GM19468 (cell line): Measurements from ENCODE around the gene ULK1.
"Not testable (repeated sequence)": the region's sequence is repeated elsewhere in the genome, so short reads cannot be mapped to it uniquely, and the experiment has no call there.

Experiments used
- ATAC-seq: cut with Tn5 transposase; IDR thresholded peaks from one replicate; pipeline ENCODE4 v1.9.1; 2021; ENCODE audit warnings: mild to moderate bottlenecking, moderate library complexity, moderate number of reproducible peaks; ENCODE audit not compliant: unreplicated experiment; ENCODE audit errors: extremely low read depth

The ULK1 gene

GRCh38 chr12:131938082-131938481 lies 43.7 kb downstream of the ULK1 start:
- ATAC-seq: no peak

DNA sequence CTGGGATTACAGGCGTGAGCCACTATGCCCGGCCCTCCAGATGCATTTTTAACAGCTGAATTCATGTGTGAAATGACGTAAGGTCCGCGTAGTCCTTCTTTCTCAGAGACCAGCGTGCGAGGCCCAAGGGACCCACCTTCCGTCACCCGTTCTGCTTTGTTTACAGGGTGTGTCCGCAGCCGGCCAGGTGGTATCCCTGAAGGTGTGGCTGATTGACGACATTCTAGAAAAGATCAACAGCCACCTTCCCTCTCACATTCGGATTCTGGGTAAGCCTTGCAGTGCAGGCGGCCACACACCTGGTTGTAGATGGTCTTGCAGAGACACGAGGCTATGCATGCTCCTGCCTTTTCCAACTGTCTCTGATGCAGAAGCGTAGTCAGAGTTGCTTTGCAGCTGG lies 44.6 kb downstream of the ULK1 start:
- ATAC-seq: no peak

DNA sequence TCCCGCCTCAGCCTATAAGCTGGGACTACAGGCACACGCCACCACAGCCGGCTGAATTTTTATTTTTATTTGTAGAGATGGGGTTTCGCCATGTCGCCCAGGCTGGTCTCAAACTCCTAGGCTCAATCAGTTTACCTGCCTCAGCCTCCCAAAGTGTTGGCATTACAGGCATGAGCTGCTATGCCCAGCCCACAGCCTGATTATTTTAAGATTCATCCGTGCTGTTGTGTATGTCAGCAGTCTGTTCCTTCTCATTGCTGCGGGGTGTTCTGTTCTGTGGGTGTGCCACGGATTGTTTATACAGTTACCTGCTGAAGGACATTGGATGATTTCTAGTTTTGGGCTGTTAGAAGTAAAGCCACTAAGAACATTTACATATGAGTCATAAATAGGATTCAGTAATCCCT lies 45.7 kb downstream of the ULK1 start:
- ATAC-seq: no peak

GRCh38 chr12:131941116-131941986 lies 46.9 kb downstream of the ULK1 start:
- no peak for ATAC-seq

DNA sequence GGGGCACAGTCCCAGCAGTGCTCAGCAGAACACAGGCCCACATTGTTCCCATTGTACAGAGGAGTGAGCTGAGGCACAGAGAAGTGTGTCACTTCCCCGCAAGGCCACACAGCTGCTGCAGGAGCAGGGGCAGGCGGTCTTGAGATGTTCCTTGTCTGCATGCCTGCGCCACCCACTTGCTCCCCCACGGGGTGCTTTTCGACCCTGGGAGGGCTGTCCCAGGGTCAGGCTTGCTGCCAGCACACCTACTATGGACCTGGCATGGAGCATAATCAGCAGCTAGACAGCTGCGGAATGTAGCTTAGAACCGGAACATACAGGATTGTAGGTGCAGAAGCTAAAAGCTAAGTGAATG lies 47.5 kb downstream of the ULK1 start:
- no peak for ATAC-seq

GRCh38 chr12:131942671-131943070 lies 48.2 kb downstream of the ULK1 start:
- ATAC-seq: no peak

DNA sequence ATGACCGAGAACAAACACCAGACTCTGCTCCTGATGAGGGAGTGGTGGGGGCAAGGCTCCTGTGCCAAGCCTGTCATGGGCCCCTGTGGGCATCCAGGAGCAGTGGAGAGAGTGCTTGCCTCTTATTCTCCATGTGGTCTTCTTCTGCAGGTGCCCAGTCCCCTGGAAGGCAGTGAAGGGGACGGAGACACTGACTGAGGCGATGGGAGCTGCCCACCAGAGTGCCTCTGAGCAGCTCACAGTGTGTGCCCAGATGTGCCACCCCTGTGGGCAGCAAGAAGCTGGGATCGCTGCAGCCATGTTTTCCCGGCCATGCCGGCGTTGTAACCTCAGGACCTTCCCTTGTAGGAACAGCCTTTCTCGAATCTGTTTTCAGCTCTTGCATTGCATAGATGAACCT lies 49.0 kb downstream of the ULK1 start:
- no peak for ATAC-seq

DNA sequence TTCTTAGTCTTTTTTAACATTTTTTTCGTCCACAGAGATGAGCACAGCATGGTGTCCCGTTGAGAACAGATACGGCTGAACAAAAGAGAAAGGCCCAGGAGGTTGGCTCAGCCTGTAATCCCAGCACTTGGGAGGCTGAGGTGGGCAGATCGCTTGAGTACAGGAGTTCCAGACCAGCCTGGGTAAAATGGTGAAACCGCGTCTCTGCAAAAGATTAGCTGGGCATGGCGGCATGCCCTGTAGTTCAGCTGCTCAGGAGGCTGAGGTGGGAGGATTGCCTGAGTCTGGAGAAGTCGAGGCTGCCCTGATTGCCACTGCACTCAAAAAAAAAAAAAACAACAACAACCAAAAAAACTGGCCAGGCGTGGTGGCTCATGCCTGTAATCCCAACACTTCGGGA lies 49.5 kb downstream of the ULK1 start:
- no peak for ATAC-seq

- ATAC-seq: no peak
These were observed 50.3 kb downstream of the ULK1 start for GRCh38 chr12:131944601-131945251.

DNA sequence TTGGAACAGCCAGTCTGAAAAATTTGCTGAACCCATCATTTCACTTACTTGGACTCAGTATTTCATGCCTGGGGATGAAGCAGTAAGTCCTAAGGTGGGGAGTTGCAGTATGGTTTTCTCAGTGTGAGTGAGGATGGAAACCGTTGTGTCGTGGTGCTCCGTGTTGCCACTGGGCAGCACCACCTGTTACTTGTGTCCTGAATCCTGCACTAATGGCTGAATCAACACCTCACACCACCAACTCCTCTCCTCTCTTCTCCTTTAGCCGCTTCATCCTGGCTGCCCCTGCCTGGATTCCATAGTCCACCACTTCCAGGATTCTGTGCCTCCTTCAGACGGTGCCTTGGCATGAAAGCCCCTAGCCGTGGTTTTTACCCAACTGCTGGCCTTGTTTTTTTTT lies 52.3 kb downstream of the ULK1 start:
- ATAC-seq: no peak

DNA sequence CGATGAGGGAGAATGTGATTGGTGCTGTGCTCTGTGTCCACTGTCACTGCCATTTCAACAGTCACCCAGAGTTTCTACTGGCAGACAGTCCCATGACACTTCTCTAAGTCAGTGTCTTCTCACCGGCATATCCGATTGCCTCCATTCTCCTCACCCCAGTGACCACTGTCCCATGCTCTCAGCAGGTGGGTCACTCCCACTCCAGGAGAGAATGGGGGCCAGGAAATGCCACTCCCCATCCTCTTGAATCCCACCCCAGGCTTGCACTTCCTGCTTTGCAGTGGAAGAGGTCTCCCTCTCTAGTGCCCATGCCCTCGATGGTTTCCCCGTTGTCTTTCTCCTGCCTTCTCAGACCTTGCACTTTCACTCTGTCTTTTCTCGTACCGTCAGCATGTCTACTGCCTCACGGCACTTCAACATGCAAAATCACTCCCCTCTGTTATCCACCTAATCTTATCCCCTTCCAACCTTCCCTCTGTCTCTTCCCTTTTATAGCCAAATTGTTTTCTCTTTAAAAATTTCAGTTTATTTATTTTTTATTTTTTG lies 53.1 kb downstream of the ULK1 start:
- no peak for ATAC-seq

- no peak for ATAC-seq
These were observed 53.8 kb downstream of the ULK1 start for GRCh38 chr12:131948166-131948712.

GRCh38 chr12:131948713-131949430 lies 54.5 kb downstream of the ULK1 start:
- ATAC-seq: not testable (repeated sequence)

DNA sequence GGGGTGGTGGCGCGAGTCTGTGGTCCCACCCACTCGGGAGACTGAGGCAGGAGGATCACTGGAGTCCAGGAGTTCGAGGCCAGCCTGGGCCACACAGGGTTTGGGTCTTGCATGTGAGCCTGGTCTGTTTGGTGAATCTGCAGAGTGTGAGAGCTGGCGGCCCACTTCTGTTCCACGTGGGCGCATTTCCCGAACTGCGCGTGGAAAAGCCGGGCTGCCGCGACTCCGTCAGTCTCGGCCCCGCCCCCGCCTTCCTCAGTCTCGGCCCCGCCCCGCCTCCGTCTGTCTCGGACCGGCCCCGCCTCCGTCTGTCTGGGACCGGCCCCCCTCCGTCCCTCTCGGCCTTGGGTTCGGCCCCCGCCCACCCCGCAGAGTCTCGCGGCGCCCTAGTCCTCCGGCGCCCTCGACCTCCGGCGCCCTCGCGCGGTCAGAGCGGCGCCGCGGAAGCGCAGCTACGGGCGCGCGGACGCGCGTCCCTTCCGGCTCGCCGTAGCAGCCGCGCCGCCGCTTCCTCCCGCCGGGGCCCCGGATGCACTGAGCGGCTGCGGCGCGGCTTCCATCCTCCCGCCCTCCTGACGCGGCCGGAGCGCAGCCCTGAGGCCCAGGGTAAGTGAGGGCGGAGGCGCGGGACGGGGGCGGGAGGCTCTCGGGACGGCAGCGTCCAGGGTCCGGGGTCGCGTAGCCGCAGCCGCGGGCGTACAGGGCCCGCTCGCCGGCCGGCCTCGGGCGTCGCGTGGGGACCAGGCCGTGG lies 55.2 kb downstream of the ULK1 start, which contains the start of gene EP400:
TSS of gene EP400 (plus strand) at position 512 of the 751 bp plus-strand sequence. CDS start 10,678 bp downstream, outside the sequence.
- ATAC-seq: peak; percentile 73

DNA sequence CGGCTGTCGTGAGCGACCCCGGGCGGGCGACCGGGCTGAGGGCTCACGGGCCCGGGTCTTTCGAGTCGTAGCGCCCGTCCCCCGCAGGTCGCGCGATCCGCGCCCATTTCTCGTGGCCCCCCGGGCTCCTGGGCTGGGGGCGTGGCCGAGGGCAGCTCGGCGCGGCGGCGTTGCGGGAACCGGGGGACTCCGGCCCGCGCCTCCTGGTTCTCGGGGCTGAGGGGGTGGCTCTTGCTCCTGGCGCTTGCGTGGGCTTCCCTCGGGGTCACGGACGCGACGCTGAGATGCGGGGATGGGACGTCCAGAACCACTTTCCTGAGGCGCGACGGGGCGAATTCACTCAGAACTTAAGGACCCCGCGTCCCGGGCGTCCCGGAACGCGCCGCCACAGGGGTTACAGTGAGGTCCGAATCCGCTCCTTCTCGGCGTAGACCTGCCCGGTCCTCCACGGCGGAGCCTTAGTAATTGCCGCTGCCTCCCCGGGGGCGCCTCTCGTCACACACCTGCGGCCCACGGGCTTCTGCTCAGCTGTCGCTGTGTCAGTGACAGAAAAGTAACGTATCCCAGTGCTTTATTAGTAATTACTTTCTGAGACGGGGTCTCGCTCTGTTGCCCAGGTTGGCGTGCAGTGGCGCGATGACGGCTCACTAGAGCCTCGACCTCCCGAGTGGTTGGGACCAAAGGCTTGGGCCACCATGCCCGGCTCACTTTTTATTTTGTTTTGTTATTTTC lies 55.9 kb downstream of the ULK1 start:
- ATAC-seq: no peak

GRCh38 chr12:131953810-131954209 lies 59.4 kb downstream of the ULK1 start:
- ATAC-seq: not testable (repeated sequence)

DNA sequence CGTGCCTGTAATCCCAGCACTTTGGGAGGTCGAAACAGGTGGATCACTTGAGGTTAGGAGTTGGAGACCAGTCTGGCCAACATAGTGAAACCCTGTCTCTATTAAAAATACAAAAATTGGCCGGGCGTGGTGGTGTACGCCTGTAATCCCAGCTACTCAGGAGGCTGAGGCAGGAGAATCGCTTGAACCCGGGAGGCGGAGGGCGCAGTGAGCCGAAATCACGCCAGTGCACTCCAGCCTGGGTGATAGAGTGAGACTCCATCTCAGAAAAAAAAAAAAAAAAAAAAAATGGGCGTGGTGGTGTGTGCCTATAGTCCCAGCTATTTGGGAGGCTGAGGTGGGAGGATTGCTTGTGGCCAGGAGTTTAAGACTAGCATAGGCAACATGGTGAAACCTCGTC lies 60.0 kb downstream of the ULK1 start:
- not testable (repeated sequence) for ATAC-seq

- no peak for ATAC-seq
These were observed 64.7 kb downstream of the ULK1 start for GRCh38 chr12:131959116-131959515.
